HG02970 (cell line): ENCODE measurements around the gene HHIP.

Experiments
- ATAC-seq: cut with Tn5 transposase; IDR thresholded peaks from one replicate; pipeline ENCODE4 v1.9.1; 2021; ENCODE audit warnings: mild to moderate bottlenecking, moderate library complexity, moderate number of reproducible peaks; ENCODE audit not compliant: unreplicated experiment, low FRiP score

Gene HHIP

DNA sequence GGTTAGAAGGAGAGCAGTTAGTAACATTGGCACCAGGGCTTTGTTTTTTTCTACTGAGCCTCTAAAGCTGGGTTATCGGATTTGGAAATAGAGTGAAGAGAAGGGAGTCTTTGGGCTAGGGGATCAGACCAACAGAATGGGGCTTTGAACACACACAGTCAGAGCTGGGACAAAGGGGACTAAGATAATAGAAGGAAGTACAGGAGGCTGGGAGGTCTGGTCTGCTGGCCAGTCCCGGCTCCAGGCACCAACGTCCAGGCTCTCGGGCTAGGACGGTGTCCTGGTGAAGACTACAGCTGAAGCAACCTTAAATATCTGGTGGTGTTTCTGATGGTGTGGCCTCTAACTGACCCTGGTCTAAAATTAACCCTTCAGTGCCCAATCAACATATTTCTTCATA lies 57.5 kb downstream of the HHIP start:
- ATAC-seq, result no peak

- no peak for ATAC-seq
Measured at GRCh38 chr4:144705601-144706590, 59.9 kb downstream of the HHIP start.

- ATAC-seq, result no peak
Measured at GRCh38 chr4:144709159-144709558, 63.2 kb downstream of the HHIP start.

GRCh38 chr4:144709793-144710525 lies 64.0 kb downstream of the HHIP start:
- no peak for ATAC-seq

- ATAC-seq, result no peak
Measured at GRCh38 chr4:144710526-144710912, 64.6 kb downstream of the HHIP start.

- ATAC-seq, result no peak
Measured at GRCh38 chr4:144711700-144712456, 65.9 kb downstream of the HHIP start.

GRCh38 chr4:144712775-144713174 lies 66.8 kb downstream of the HHIP start:
- no peak for ATAC-seq

DNA sequence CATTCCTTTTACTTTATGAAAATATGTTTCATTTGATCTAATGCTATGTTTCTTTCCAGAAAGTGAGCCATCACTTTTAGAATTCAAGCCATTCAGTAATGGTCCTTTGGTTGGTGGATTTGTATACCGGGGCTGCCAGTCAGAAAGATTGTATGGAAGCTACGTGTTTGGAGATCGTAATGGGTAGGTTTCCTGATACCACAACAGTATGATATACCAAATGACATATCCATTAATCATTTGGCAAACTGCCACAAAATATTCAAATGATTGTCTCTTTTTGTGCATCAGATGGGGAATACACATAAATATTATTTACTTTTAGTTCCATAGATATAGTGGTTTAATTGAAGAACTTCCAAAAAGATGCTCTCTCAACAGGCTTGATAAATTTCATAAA lies 68.2 kb downstream of the HHIP start:
- no peak for ATAC-seq

DNA sequence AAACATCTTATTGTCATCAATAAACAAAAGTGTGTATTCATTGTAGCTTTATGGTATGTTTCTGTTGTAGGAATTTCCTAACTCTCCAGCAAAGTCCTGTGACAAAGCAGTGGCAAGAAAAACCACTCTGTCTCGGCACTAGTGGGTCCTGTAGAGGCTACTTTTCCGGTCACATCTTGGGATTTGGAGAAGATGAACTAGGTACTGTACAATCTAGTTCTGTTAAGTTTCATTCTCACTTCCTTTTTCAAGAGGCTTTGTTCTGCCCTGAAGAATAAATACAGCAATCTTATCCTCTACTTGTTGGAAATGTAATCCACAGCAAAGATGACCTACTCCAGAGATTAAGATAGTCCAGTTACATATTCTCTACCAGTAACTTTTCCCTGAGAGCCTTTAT lies 69.3 kb downstream of the HHIP start:
- ATAC-seq, result no peak

GRCh38 chr4:144716778-144717177 lies 70.8 kb downstream of the HHIP start:
- no peak for ATAC-seq

GRCh38 chr4:144718958-144719512 lies 73.1 kb downstream of the HHIP start:
- no peak for ATAC-seq

GRCh38 chr4:144720491-144720890 lies 74.5 kb downstream of the HHIP start:
- ATAC-seq, result no peak

GRCh38 chr4:144721994-144722393 lies 76.0 kb downstream of the HHIP start:
- ATAC-seq, result no peak

GRCh38 chr4:144723471-144723870 lies 77.5 kb downstream of the HHIP start:
- no peak for ATAC-seq

GRCh38 chr4:144729175-144729574 lies 83.2 kb downstream of the HHIP start:
- ATAC-seq, result no peak

GRCh38 chr4:144732584-144733428 lies 86.8 kb downstream of the HHIP start:
- ATAC-seq, result no peak

DNA sequence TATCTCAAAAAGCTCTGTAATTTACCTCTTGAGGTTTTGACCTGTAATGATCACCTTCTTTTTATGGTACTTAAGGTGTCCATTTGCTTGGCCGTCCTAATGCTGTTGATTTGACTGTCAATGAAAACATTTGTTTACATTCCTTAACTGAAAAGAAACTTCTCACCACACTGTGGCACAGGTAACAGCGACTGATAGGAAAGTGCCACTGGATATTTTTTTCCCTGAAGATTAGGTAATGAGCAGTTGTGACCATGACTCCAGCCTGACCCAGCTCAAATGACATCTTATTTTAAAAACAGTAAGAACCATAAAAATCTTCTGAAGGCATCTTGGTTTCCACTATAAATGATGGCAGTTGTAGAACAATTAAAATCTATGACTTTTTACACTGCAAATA lies 87.6 kb downstream of the HHIP start:
- ATAC-seq, result no peak

- no peak for ATAC-seq
Measured at GRCh38 chr4:144734522-144734921, 88.6 kb downstream of the HHIP start.

- no peak for ATAC-seq
Measured at GRCh38 chr4:144738649-144739048, 92.7 kb downstream of the HHIP start.
